HG03196 (cell line): Measurements from ENCODE around the gene CLPTM1L.
A peak's percentile ranks its signal among the peaks of the same experiment; 100 is the strongest.

Experiments
- ATAC-seq: cut with Tn5 transposase; IDR thresholded peaks from one replicate; pipeline ENCODE4 v1.9.1; 2021; ENCODE audit not compliant: unreplicated experiment

The CLPTM1L gene

GRCh38 chr5:1344975-1345838, at the start of gene CLPTM1L:
TSS of gene CLPTM1L (minus strand) at chr5:1345099. CDS start at chr5:1344841, 258 bp downstream.
- peak; percentile 77 for ATAC-seq

GRCh38 chr5:1393571-1394501, 48.9 kb upstream of the CLPTM1L start:
- ATAC-seq, result no peak

GRCh38 chr5:1392801-1393565, 48.1 kb upstream of the CLPTM1L start:
- no peak for ATAC-seq

GRCh38 chr5:1392261-1392660, 47.4 kb upstream of the CLPTM1L start:
- ATAC-seq, result no peak

- no peak for ATAC-seq
These were observed 46.8 kb upstream of the CLPTM1L start for GRCh38 chr5:1391691-1392090.

- no peak for ATAC-seq
These were observed 46.1 kb upstream of the CLPTM1L start for GRCh38 chr5:1390861-1391600.

- ATAC-seq, result no peak
These were observed 45.4 kb upstream of the CLPTM1L start for GRCh38 chr5:1390333-1390732.

GRCh38 chr5:1388383-1388967, 43.6 kb upstream of the CLPTM1L start:
- no peak for ATAC-seq

GRCh38 chr5:1387876-1388275, 43.0 kb upstream of the CLPTM1L start:
- no peak for ATAC-seq

- ATAC-seq, result no peak
These were observed 42.3 kb upstream of the CLPTM1L start for GRCh38 chr5:1387059-1387755.

GRCh38 chr5:1386274-1386717, 41.4 kb upstream of the CLPTM1L start:
- ATAC-seq, result no peak

GRCh38 chr5:1385395-1386273, 40.7 kb upstream of the CLPTM1L start:
- ATAC-seq, result peak; percentile 86

- ATAC-seq, result no peak
These were observed 39.6 kb upstream of the CLPTM1L start for GRCh38 chr5:1384521-1384920.

- no peak for ATAC-seq
These were observed 39.0 kb upstream of the CLPTM1L start for GRCh38 chr5:1383886-1384401.

GRCh38 chr5:1383344-1383743, 38.4 kb upstream of the CLPTM1L start:
- ATAC-seq, result no peak

- ATAC-seq, result no peak
These were observed 37.4 kb upstream of the CLPTM1L start for GRCh38 chr5:1382248-1382700.

- ATAC-seq, result no peak
These were observed 36.7 kb upstream of the CLPTM1L start for GRCh38 chr5:1381370-1382247.
